ENCODE data around the gene IPO5.
"Not testable (repeated sequence)": the region's sequence is repeated elsewhere in the genome, so short reads cannot be mapped to it uniquely, and the experiment has no call there.

IPO5 gene

DNA sequence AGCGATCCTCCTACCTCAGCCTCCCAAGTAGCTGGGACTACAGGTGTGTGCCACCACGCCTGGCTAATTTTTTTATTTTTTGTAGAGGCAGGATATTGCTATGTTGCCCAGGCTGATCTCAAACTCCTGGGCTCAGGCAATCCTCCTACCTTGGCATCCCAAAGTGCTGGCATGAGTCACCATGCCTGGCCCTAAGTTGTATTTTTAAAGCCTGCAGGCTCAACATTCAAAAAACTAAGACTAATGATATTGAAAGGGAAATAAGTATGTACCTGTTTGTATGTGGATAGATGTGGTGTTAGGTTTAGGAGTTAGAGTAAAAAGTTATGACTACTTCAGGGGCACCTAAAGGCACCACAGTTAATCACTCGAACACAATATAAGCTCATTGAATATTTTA lies 5.4 kb upstream of the IPO5 start:
- in situ Hi-C loops (cut with MboI; ENCODE audit: low sequenced_read_pairs): no loop called here

DNA sequence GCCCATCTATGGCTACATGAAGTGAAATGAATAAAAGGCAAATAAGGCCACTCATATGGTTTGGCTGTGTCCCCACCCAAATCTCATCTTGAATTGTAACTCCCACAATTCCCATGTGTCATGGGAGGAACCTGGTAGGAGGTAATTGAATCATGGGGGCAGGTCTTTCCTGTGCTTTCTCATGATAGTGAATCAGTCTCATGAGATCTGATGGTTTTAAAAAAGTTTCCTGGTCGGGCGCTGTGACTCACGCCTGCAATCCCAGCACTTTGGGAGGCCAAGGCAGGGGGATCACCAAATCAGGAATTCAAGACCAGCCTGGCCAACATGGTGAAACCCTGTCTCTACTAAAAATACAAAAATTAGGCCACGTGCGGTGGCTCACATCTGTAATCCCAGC lies 4.2 kb upstream of the IPO5 start:
- in situ Hi-C loops (cut with MboI; ENCODE audit: low sequenced_read_pairs): not testable (repeated sequence)

DNA sequence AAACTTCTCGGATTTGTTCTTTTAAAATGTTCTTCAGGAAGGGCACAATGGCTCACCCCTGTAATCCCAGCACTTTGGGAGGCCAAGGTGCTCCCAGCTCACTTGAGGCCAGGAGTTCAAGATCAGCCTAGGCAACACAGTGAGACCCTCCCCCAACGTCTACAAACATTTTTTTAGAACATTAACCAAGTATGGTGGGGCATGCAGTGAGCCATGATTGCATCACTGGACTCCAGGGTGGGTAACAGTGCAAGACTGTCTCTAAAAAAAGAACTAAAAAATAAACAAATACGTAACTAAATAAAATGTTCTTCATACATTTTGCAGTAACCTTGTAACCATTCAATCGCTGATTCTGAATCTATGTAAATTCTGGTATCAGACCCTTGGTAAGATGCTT lies 2.1 kb upstream of the IPO5 start:
- in situ Hi-C loops (cut with MboI; ENCODE audit: low sequenced_read_pairs): no loop called here

DNA sequence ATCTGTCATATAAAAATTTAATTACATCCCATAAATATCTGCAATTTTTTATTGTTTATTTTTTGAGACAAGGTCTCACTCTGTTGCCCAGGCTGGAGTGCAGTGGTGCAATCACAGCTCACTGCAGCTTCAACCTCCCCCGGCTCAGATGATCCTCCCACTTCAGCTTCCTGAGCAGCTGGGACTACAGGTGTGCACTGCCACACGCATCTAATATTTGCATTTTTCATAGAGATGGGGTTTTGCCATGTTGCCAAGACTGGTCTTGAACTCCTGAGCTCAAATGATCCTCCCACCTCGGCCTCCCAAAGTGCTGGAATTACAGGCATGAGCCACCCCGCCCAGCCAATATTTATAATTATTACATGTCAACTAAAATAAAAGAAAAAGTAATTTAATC lies 644 bp upstream of the IPO5 start:
- in situ Hi-C loops (cut with MboI; ENCODE audit: low sequenced_read_pairs): not testable (repeated sequence)

DNA sequence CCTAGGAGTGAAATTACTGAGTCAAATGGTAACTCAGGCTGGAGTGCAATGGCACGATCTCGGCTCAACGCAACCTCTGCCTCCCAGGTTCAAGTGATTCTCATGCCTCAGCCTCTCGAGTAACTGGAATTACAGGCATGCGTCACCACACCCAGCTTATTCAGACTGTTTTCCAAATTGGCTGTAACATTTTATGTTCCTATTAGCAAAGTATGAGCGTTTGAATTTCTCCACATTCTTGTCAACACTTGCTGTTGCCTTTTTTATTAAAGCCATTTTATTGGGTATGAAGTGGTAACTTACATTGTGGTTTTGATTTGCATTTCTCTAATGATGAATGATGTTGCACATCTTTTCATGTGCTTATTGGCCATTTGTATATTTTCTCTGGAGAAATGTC lies 7.9 kb downstream of the IPO5 start:
- in situ Hi-C loops (cut with MboI; ENCODE audit: low sequenced_read_pairs): no loop called here

DNA sequence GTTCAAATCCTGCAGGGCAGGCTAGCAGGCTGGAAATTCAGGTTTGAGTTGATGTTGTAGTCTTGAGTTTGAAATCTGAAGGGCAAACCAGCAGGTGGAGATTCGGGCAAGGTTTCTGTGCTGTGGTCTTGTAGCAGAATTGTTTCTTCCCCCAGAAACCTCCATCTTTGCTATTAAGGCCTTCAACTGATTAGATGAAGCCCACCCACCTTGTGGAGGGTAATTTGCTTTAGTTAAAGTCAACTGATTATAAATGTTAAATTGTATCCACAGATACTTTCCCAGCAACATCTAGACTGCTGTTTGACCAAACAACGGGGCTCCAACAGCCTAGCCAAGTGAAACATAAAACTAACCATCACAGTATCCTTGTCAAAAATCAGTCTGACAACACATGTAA lies 9.4 kb downstream of the IPO5 start:
- in situ Hi-C loops (cut with MboI; ENCODE audit: low sequenced_read_pairs): no loop called here

DNA sequence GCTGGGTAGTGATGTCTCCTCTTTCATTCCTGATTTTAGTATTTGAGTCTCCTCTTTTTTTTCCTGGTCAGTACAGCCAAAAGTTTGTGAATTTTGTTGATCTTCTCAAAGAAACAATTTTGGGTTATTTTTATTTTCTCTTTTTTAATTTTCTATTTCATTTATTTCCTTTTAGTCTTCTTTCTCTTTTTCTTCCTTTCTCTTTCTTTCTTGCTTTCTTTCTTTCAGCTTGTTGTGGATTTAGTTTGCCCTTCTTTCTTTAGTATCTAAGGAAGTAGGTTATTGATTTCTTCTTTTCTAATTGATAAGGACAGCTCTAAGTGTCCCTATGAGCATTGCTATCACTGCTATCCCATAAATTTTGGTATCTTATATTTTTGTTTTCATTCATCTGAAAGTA lies 13.8 kb downstream of the IPO5 start:
- in situ Hi-C loops (cut with MboI; ENCODE audit: low sequenced_read_pairs): no loop called here

DNA sequence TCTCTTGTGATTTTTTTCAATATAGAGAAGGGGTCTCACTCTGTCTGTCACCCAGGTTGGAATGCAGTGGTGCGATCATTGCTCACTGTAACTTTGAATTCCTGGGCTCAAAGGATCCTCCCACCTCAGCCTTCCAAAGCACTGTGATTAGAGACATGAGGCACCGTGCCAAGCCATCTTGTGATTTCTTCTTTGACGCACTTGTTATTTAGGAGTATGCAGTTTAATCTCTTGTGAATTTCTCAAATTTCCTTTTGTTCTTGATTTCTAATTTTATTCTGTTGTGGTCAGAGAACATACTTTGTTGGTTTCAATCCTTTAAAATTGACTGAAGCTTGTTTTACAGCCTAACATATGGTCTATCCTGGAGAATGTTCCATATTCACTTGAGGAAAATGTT lies 14.5 kb downstream of the IPO5 start:
- in situ Hi-C loops (cut with MboI; ENCODE audit: low sequenced_read_pairs): no loop called here

DNA sequence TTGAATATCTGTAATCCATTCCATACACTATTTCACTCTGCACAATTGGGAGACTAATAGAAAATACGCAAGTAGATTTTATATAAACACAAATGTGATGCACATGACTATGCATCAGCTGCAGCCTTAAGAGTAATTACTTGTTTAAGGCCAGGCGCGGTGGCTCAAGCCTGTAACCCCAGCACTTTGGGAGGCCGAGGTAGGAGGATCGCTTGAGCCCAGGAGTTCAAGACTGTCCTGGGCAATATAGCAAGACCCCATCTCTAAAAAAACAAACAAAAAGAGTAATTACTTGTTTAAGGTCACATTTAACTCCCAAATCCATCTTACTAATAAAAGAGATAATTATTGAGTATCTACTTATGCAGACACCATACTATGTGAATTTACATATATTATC lies 18.0 kb downstream of the IPO5 start:
- in situ Hi-C loops (cut with MboI; ENCODE audit: low sequenced_read_pairs): no loop called here

DNA sequence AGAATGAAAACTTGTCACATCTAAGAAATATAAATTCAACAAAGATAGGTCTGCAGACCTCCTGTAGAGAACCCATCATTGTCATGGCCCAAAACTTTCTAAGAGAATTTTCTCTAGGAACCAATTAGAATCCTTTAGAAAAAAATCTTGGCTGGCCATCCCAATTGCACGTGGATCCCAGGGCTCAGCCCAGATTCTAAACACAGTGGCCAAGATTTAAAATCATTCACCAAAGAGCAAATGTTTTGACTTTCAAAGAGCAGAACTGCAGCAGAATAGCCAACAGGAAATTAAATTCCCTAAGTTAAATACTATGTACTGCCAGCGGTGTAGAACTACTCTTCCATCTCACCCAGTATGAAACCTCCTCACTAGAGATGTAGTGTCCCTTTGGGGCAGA lies 21.3 kb downstream of the IPO5 start:
- in situ Hi-C loops (cut with MboI; ENCODE audit: low sequenced_read_pairs): no loop called here

DNA sequence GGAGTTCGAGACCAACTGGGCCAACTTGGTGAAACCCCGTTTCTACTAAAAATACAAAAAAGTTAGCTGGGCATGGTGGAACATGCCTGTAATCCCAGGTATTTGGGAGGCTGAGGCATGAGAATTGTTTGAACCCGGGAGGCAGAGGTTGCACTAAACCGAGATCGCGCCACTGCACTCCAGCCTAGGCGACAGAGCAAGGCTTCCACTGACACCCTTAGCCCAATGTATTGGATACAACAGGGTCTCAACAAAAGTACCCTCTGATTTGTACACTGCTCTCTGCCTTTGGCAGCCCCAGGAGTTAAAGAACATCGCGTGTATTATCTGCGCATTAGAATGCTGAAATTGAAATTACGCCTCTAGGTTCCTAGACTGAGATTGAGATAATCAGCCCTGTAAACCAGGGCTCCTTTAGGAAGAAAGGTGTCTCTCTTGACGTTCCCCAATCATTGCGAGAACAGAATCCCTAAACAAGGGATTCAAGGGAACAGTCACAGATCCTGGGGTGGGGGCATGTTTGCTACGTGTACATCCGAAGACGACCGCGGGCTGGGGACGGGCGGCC lies 21.9 kb downstream of the IPO5 start:
- in situ Hi-C loops (cut with MboI; ENCODE audit: low sequenced_read_pairs): no loop called here

DNA sequence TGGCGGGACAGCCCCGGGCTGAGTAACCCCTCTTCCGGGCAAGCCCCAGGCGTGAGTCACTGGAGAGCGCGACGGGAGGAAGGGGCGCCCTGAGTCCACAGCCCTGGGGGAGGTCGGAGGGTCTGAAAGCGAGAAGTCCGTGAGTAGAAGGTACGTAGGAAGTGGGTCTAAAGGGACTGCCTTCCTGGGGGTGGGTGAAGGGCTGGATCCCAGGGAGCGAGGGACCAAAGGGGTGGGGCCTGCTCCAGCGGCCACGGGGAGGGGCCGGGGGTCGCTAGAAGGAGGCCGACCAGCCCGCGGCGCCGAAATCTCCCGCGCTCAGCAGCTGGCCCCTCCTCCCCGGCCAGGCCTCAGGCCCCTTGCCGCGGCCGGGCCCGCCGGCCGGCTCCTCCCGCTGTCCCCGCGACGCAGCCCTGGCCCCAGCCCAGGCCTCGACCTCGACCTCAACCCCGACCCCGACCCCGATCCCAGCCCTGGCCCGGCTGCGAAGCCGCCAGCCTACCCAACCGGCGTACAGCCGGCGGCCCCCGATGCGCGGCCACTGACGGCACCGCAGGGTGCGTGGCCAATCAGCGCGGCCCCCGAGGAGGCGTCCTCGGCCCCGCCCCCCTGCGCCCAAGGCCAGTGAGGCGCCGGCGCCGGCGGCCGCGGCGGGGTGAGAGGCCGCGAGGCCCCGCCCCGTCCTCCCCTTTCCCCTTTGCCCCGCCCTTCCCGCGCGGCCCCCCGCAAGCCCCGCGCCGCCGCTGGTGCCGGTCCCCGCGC lies 22.6 kb downstream of the IPO5 start:
- in situ Hi-C loops (cut with MboI; ENCODE audit: low sequenced_read_pairs): no loop called here

DNA sequence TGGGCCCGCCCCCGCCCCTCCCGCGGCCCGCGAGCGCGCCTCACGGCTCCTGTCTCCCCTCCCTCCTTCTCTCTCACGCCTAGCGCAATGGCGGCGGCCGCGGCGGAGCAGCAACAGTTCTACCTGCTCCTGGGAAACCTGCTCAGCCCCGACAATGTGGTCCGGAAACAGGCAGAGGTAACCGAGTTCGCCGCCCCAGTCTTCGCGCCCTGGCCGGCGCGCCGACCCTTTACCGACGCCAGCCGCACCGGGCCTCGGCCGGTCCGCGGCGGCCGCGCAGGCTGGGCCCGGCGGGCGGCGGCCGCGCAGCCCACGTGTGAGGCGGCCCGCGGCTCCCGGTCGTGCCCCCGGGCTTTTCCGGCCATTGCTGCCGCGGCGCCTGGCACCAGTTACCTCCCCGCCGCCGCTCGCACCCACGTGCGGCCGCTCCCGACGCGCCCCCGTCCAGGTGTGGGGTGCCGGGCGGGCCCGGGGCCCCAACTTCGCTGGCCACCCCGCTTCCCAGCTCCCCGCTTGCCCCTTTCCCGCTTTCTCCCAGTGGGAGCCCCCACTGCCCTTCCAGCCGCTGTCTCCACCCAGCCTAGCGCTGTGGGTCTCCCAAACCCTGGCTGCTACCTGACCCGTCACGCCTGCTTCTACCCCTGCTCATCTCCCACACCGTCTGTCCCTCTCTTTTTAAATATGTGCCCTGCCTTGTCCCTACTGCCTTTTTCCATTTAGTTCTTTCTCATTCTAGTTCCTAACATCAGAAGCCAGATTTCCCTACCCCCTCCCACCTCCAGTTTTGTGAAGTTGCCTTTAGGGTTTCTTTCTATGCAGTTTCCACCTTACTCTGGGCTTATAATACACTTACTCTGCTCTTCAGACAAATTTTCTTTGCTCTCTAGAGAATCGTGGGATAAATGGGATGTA lies 23.4 kb downstream of the IPO5 start:
- in situ Hi-C loops (cut with MboI; ENCODE audit: low sequenced_read_pairs): no loop called here

DNA sequence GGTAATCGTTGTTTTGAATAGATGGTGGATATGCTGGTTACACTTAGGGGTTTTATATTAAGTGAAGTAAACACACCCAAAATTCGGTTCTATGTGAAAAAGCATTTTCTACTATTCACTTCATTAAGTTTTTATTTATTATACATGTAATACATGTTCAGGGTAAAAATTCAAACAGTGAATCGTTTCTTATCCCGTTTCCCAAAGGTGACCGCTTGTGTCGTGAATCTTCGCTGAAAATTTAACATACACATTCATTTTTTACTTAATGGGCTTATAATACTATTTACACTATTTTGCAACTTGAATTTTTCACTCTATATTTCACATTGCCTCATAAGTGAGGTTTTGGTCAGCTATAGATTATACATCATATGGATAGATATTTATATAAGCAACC lies 24.5 kb downstream of the IPO5 start:
- in situ Hi-C loops (cut with MboI; ENCODE audit: low sequenced_read_pairs): no loop called here

DNA sequence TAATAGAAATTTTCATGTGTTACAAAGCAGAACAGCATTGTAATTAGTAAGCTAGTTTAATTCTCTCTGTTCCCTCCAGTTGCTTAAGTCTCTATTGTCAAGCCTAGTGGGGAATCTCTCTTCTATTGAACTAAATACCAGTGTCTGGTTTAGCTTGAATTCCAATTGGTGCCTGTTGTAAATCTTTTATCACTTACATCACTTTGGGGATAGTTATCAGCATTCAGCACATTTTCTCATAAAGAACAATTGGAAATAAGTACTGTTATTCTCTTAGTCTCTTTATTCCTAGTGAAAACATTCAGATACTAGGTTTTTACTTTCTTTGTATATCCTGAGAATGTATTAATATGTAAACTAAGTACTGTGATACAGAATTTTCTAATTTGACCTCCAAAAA lies 25.2 kb downstream of the IPO5 start:
- in situ Hi-C loops (cut with MboI; ENCODE audit: low sequenced_read_pairs): no loop called here

DNA sequence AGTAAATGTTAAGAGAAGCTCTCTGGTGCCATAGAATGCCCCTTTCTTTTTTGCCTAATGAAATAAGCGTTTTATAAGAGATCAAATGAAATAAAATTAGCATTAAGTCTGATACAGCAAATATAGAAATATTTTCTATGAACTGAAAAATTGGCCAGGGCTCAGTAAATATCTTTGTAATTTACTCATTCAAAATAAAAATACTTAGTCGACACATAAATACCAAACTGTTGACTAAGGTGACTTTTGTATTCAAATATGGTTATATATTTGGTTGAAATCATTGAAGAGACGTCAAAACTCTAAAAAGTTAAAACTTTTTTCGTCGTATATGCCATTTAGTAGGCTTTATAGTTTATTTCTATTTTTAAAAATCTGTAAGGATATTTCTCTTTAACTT lies 25.6 kb downstream of the IPO5 start:
- in situ Hi-C loops (cut with MboI; ENCODE audit: low sequenced_read_pairs): no loop called here

DNA sequence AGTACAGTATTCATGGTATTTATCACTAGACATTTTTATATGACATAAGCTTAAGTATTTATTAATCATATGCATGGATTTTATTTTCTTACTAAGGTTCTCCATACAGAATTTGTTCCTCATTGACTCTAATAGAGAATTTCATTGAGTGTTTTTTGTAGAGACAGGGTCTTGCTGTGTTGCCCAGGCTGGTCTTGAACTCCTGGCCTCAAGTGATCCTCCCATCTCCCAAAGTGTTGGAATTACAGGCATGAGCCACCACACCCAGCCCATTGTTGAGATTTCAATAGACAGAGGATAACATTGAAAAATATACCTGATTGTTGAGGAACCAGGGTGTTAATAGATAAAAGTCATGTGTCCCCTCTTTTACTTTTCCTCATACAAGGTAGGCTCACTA lies 26.1 kb downstream of the IPO5 start:
- in situ Hi-C loops (cut with MboI; ENCODE audit: low sequenced_read_pairs): no loop called here

DNA sequence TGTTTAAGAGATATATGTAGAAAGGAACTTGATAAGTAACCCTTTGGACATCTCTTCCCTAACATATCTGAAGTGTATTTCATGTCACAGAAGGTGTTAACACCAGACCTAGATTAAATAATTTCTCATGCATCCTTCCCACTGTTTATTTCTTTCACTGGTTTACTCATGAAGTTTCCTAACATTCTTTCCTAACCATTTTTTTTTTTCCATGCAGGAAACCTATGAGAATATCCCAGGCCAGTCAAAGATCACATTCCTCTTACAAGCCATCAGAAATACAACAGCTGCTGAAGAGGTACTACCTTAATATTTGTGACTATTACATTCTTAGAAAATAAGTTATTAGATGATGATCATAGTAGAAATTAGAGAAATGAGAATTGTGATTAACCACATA lies 28.8 kb downstream of the IPO5 start:
- in situ Hi-C loops (cut with MboI; ENCODE audit: low sequenced_read_pairs): no loop called here

DNA sequence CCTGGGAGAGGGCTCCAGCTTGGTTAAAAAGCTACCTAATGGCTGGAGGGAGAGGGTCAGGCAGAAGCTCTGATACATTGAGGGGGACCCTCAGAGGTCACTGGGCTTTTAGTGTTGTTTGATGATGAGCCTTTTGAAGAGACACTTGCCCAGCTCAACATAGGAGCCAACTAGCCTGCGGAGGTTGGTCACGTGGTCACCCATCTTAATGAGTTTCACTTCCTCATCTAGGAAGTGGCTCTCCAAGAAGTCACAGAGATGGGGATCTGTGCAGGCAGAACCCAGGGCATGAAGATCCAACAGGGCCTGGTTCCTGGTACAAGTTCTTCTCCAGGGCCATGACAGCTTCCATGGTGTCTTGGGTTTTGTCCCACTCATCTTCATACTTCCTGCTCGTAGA lies 33.4 kb downstream of the IPO5 start:
- in situ Hi-C loops (cut with MboI; ENCODE audit: low sequenced_read_pairs): no loop called here

DNA sequence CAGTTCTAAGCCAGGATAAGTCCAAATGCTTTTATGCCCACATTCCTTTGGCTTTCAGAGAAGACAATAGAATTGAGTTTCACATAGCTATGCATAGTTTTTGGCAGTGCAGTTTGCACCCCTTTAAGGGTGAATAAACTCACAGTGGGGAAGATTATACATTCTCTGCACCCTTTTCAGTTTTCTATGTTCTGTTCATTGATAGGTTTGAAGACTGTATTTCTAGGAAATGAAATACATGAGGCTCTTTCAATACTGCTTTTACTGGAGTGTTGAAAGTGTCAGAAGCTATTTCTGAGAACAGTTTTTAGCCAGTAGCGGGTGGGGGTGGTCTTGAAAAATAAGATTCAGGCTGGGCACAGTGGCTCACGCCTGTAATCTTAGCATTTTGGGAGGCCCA lies 46.2 kb downstream of the IPO5 start:
- in situ Hi-C loops (cut with MboI; ENCODE audit: low sequenced_read_pairs): no loop called here

DNA sequence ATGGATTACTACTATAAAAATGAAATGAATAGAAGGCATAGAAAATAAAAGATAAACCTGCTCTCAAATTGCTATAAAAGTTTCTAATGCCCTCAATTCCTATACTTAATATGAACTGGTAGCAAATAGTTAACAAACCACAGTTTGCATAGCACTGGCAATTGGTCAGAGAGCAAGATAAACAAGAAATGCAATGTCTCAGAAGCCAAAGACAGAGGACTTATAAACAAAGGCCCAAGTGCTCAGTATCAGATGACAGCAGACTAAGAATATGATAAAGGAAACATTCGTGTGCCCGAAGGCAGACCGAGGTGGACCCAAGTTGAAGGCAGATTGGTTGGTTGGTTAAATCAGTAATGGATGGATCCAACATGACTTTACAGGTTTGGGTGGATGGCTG lies 50.6 kb downstream of the IPO5 start:
- in situ Hi-C loops (cut with MboI; ENCODE audit: low sequenced_read_pairs): no loop called here

DNA sequence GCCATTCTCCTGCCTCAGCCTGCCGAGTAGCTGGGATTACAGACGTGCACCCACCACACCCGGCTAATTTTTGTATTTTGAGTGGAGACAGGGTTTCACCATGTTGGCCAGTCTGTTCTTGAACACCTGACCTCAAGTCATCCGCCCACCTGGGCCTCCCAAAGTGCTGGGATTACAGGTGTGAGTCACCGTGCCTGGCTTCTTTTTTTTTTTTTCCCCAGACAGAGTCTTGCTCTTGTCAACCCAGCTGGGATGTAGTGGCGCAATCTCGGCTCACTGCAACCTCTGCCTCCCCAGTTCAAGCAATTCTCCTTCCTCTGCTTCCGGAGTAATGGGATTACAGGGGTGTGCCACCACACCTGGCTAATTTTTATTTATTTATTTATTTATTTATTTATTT lies 51.5 kb downstream of the IPO5 start:
- in situ Hi-C loops (cut with MboI; ENCODE audit: low sequenced_read_pairs): not testable (repeated sequence)
